Gastroesophageal sphincter (tissue), 4 donors: ENCODE data around the gene RGP1. TPM values are rescaled to one million over a fixed set of nuclear protein-coding genes. Genes with fewer than 3 reads are reported as not detected.
A peak's percentile ranks its signal among the peaks of the same experiment; 100 is the strongest.

Experiments
- ATAC-seq: fragments of 150-250 bp; one replicate; pipeline ENCODE4 v1.9.1; 2016; ENCODE audit warnings: mild to moderate bottlenecking, moderate library complexity
- H3K27ac ChIP-seq, 4 donors: fragments of 200-600 bp; sonication (generic) in 3 of 4; 1 replicate in 3 of 4; 2 replicates in 1 of 4; pipeline ENCODE4 v1.5.1; 2016 to 2019
- H3K27me3 ChIP-seq: fragments of 200-600 bp; sonication (generic); one replicate; pipeline ENCODE4 v1.5.1; 2019
- H3K36me3 ChIP-seq, 2 donors: fragments of 200-600 bp; sonication (generic); one replicate each; pipeline ENCODE4 v1.5.1; 2019; ENCODE audit warnings: control low read depth in 1 of 2
- H3K4me1 ChIP-seq, 3 donors: fragments of 200-600 bp; sonication (generic); 1 replicate in 2 of 3; 2 replicates in 1 of 3; pipeline ENCODE4 v1.5.1; 2016 to 2019; ENCODE audit warnings: control low read depth in 2 of 3
- H3K4me3 ChIP-seq, 2 donors: fragments of 200-600 bp; sonication (generic); one replicate each; pipeline ENCODE4 v1.5.1; 2019; ENCODE audit warnings: mild to moderate bottlenecking in 1 of 2, moderate library complexity in 1 of 2
- H3K9me3 ChIP-seq, 3 donors: fragments of 200-600 bp; sonication (generic); one replicate each; pipeline ENCODE4 v1.5.1; 2017 to 2019; ENCODE audit warnings: control low read depth in 2 of 3
- EP300 ChIP-seq: sonication (generic); formaldehyde crosslinking; IDR thresholded peaks from one replicate; pipeline ENCODE4 v1.6.1; 2017; ENCODE audit warnings: antibody characterized with exemption, mild to moderate bottlenecking
- POLR2A ChIP-seq, 2 donors: fragments of 450-650 bp; IDR thresholded peaks; one replicate each; pipeline ENCODE4 v1.6.1; 2017; ENCODE audit warnings: antibody characterized with exemption in 2 of 2, mild to moderate bottlenecking in 2 of 2, moderate library complexity in 1 of 2
- POLR2AphosphoS5 ChIP-seq: sonication (generic); formaldehyde crosslinking; IDR thresholded peaks from one replicate; pipeline ENCODE4 v1.6.1; 2017; ENCODE audit warnings: antibody characterized with exemption
- WGBS, 2 donors: methylation state at CpG; one replicate each; pipeline ENCODE4 v1.1.5; 2018; ENCODE audit warnings: low coverage in 1 of 2; 5-methylcytosine and 5-hydroxymethylcytosine counted together
- total RNA-seq, 4 donors: library from RNA; depleted of rRNA; stranded (reverse); fragments of >200 nt; gene quantifications; one replicate each; pipeline ENCODE4 v1.1.0, GENCODE V29; 2016
- TF ChIP-seq, protein P1 (sequence below), 4 experiments: fragments of 200-600 bp in 2 of 4; fragments of 450-650 bp in 2 of 4; sonication (generic) in 1 of 4; IDR thresholded peaks; one replicate each; pipeline ENCODE4 v1.5.1; 2017 to 2019; ENCODE audit warnings: antibody characterized with exemption in 4 of 4, mild to moderate bottlenecking in 2 of 4, moderate library complexity in 2 of 4

Gene RGP1, protein sequence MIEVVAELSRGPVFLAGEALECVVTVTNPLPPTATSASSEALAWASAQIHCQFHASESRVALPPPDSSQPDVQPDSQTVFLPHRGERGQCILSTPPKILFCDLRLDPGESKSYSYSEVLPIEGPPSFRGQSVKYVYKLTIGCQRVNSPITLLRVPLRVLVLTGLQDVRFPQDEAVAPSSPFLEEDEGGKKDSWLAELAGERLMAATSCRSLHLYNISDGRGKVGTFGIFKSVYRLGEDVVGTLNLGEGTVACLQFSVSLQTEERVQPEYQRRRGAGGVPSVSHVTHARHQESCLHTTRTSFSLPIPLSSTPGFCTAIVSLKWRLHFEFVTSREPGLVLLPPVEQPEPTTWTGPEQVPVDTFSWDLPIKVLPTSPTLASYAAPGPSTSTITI
- total RNA-seq, result 10 to 100 TPM; 19.7 to 34.4 (median 23.4) TPM

DNA sequence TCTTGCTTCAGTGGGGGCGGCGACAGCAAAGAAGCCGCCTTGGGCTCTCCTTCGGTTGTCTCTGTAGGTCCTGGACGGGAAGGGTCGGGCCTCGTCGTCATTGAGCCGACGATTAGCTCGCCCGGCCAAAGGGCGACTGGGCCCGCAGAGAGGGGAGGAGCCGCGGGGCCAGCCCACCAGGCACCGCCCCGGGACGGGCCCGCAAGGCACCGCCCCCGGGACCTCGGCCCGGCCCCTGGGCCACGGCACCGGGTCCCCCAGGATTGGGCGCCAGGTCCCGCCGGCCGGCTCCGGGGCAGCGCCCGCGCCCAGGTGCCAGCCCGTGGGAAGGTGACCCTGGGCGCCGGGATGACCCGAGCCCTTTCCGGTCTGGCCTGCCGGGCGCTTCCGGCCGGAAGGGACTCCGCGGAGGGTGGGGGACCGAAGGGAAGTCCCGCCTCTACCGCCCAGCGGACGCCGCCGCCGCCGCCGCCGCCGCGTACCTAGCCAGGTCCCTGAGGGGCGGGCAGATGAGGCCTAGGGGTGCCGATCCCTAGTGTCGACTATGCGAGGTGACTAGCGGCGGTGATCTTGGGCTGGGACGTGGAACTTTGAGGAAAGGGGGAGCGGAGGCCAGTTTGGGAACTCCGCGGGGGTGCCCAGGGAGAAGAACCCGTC lies at the start of gene RGP1, which contains the start of gene GBA2:
RGP1 (plus strand) TSS at position 430 of the 657 bp plus-strand sequence. CDS start 469 bp downstream, outside the sequence.
GBA2 (minus strand) TSS at position 371 of the 657 bp plus-strand sequence. CDS start 524 bp downstream, outside the sequence.
- no CpG with 5 or more reads among the region's 69 CpGs for WGBS, 2 donors
- Histone ChIP-seq H3K27ac (peak within 1 kb of the TSS; percentile 68 to 96 (median 92)), H3K4me1 (peaks cover 0 to 61% (median 29%) of the 10 kb centered on the region in 3 donors), H3K4me3 (peak within 1 kb of the TSS; percentile 67 to 76), H3K27me3 (no peaks in the 10 kb centered on the region), H3K36me3 (peaks cover 0 to 50% of the 10 kb centered on the region in 2 donors), H3K9me3 (no peaks in the 10 kb centered on the region)
- peak; percentile 94 for ATAC-seq
- no peak for TF ChIP-seq EP300
- TF ChIP-seq POLR2A (IDR thresholded peaks at IDR 0.05), result peak; percentile 78 to 82
- peak; percentile 80 for TF ChIP-seq POLR2AphosphoS5
- TF ChIP-seq, protein P1, sequence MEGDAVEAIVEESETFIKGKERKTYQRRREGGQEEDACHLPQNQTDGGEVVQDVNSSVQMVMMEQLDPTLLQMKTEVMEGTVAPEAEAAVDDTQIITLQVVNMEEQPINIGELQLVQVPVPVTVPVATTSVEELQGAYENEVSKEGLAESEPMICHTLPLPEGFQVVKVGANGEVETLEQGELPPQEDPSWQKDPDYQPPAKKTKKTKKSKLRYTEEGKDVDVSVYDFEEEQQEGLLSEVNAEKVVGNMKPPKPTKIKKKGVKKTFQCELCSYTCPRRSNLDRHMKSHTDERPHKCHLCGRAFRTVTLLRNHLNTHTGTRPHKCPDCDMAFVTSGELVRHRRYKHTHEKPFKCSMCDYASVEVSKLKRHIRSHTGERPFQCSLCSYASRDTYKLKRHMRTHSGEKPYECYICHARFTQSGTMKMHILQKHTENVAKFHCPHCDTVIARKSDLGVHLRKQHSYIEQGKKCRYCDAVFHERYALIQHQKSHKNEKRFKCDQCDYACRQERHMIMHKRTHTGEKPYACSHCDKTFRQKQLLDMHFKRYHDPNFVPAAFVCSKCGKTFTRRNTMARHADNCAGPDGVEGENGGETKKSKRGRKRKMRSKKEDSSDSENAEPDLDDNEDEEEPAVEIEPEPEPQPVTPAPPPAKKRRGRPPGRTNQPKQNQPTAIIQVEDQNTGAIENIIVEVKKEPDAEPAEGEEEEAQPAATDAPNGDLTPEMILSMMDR (IDR thresholded peaks at IDR 0.05), result peak in 1 of 4 experiments; percentile 13

DNA sequence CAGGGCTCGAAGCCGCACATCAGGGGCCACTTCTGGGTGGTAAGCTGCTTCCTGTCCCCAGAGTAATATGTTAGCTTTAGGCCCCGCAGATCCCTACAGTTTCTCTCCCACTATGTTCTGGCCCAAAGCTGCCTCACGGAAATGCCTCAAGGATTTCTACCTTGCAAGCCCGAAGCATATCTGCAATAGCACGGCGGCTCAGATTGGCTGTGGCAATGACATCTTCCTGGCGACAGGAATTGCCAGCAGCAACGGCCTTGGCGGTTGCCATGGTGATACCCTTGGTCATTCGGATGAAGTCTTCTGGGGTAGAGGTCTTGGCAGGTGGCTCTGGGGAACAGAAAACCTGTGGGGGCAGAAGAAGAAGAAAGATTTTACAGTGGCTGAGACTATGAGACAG lies 49.1 kb upstream of the RGP1 start:
- H3K9me3 ChIP-seq, result no peaks in the 10 kb centered on the region
- peaks cover 4 to 43% (median 24%) of the 10 kb centered on the region in 3 donors for H3K4me1 ChIP-seq
- H3K4me3 ChIP-seq, result no peak overlapping the region
- peaks cover 3 to 92% of the 10 kb centered on the region in 2 donors for H3K36me3 ChIP-seq
- no peak for TF ChIP-seq POLR2A (IDR thresholded peaks at IDR 0.05)
- TF ChIP-seq, protein P1 (IDR thresholded peaks at IDR 0.05), result no peak
- TF ChIP-seq POLR2AphosphoS5, result no peak
- TF ChIP-seq EP300, result no peak
- no peak for ATAC-seq
- no peaks in the 10 kb centered on the region for H3K27me3 ChIP-seq
- H3K27ac ChIP-seq, result peak overlapping the region; percentile 96 to 99 (median 98)
- 50 to 60% methylated on average over 2 to 5 of the region's 11 CpGs for WGBS, 2 donors

DNA sequence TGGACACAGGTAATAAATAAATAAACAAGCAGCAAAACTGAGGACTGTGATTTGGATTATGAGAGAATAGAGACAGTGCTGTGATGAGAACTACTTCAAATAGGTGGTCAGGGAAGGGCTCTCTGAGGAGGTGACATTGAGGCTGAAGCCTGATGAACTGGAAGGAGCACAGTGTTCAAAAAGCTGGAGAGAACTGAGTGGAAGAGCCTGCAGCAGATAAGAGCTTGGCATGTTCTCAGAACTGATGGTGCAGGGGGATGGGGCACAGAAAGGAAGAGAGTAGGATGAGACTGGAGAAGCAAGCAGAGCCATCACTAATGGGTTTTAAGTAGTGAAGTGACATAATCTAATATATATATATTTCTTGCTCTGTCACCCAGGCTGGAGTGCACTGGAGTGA lies 48.1 kb upstream of the RGP1 start:
- no peak for ATAC-seq
- peaks cover 4 to 34% (median 18%) of the 10 kb centered on the region in 3 donors for H3K4me1 ChIP-seq
- peaks cover 4 to 100% of the 10 kb centered on the region in 2 donors for H3K36me3 ChIP-seq
- peak overlapping the region in 3 of 4 donors; percentile 96 to 99 (median 98) for H3K27ac ChIP-seq
- no peak overlapping the region for H3K4me3 ChIP-seq
- no peaks in the 10 kb centered on the region for H3K27me3 ChIP-seq
- no peaks in the 10 kb centered on the region for H3K9me3 ChIP-seq
- TF ChIP-seq, protein P1 (IDR thresholded peaks at IDR 0.05), result no peak
- TF ChIP-seq EP300 (no peak), POLR2A (IDR thresholded peaks at IDR 0.05) (no peak), POLR2AphosphoS5 (no peak)

DNA sequence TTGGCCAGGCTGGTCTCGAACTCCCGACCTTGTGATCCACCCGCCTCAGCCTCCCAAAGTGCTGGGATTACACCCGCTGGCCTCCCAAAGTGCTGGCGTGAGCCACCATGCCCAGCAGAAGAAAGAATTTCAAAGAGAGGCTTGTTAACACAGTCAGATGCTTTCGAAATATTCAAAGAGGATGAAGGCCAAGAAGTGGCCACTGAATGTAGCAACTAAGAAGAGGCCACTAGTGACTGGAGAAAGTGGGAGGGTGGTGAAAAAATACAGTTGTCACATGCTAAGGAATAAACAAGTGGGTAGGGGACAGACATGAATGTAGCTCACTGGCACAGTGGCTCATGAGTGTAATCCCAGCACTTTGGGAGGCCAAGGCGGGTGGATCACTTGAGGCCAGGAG lies 46.4 kb upstream of the RGP1 start:
- WGBS, 2 donors, result 100% methylated on average over 2 of the region's 7 CpGs; no CpG with 5 or more reads in 1 of the 2 donors
- H3K27ac ChIP-seq, result peak overlapping the region in 3 of 4 donors; percentile 96 to 99 (median 98)
- no peak overlapping the region for H3K4me3 ChIP-seq
- no peak for ATAC-seq
- peaks cover 12 to 100% of the 10 kb centered on the region in 2 donors for H3K36me3 ChIP-seq
- H3K4me1 ChIP-seq, result peaks cover 0 to 16% (median 1%) of the 10 kb centered on the region in 3 donors
- no peaks in the 10 kb centered on the region for H3K9me3 ChIP-seq
- TF ChIP-seq POLR2A (IDR thresholded peaks at IDR 0.05) (no peak), EP300 (no peak), POLR2AphosphoS5 (no peak)
- TF ChIP-seq, protein P1 (IDR thresholded peaks at IDR 0.05), result no peak
- no peaks in the 10 kb centered on the region for H3K27me3 ChIP-seq
